Ovary (tissue), 3 donors: ENCODE data around the gene TCF12.

Source experiments
- CTCF ChIP-seq, 3 donors: fragments of 450-650 bp in 2 of 3; fragments of 200-600 bp in 1 of 3; IDR thresholded peaks; one replicate each; pipeline versions ENCODE4 v1.5.1 to v1.8.0; 2016 to 2022; ENCODE audit warnings: antibody characterized with exemption in 3 of 3, mild to moderate bottlenecking in 1 of 3
- EP300 ChIP-seq: sonication (generic); formaldehyde crosslinking; IDR thresholded peaks from one replicate; pipeline ENCODE4 v1.6.1; 2017; ENCODE audit warnings: antibody characterized with exemption
- POLR2A ChIP-seq: fragments of 450-650 bp; IDR thresholded peaks from one replicate; pipeline ENCODE4 v1.6.1; 2017; ENCODE audit warnings: antibody characterized with exemption, mild to moderate bottlenecking, moderate library complexity
- donor health status: DM: no; HTN: no; CAD: no.

DNA sequence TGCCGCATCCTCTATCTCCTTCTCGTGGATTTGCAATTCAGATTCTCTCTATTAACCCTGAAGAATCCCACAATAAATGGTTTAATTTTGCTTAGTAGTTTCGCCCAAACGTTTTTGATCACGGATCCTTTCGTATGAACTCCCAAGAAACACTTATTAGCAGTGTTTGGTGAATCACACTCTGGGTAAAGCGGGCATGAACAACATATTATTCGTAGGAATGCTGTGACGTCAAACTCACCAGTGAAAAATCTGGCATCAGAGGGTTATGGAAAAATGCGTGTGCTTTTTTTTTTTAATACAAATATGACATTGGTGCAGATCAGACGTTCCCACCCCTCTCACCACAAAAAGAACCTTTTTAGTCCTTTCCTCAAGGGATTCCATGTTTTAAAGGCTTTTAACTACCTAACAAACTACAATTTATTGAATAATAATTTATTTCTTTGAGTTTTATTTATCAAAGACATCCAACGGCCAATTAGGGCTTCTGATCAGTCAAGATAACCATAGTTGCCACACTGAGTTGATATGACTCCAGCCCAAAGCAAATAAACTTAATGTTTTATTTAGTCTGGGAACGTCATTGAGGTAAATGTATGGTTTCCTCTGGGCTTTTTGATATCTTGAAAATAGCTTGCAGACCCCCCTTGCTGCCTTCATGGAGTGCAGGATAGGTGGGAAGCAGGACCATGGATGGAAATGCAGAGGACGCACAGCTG is 412.3 kb downstream of the TCF12 start:
- TF ChIP-seq CTCF (IDR thresholded peaks at IDR 0.05): no peak
- no peak for TF ChIP-seq POLR2A
- no peak for TF ChIP-seq EP300
